TTC549 (cell line): Measurements from ENCODE around the gene PLEKHD1.
"Not testable (repeated sequence)": the region's sequence is repeated elsewhere in the genome, so short reads cannot be mapped to it uniquely, and the experiment has no call there.

Experiments
- FAIRE-seq: peaks from 2 replicates; lab custom pipeline; 2012; peaks lifted over from hg19 to GRCh38; lab: Jason Lieb, UNC

The PLEKHD1 gene

DNA sequence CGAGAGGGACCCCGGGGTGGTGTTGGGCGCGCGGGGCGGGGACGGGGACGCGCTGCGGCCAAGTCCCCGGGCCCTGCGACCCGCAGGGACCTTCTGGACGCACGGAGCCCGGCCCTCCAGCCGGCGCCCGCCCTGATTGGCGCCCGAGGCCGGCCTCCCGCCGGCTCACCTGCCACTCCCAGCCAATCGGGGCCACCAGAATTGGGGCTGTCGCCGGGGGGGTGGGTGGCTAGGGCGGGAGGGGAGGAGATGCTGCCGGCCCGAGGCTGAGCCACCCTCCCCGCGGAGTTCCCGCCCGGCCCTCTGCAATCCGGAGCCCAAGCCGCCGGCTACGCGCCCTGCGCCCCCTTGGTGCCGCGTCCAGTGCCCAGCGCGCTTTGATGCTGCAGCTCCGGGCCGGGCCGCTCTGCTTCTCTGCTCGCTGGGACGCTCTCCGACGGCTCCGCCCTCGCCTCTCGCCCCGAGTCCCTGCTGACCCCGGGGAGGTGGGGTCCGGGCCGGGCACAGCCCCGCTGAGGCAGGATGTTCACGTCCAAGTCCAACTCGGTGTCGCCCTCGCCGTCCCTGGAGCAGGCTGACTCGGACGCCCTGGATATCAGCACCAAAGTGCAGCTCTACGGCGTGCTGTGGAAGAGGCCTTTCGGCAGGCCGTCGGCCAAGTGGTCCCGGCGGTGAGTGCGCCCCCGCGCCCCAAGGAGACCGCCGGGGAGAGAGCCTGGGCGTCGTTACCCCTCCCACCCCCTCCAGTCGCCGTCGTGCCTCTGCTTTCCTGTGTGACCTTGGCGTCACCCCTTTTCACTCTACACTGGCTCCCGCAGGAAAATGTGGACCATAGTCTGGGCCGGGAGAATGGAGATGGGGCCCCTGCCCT, at the start of gene PLEKHD1:
Gene PLEKHD1 (plus strand): TSS at position 285 of the 871 bp plus-strand sequence. CDS start 238 bp downstream, at position 523.
- no peak for FAIRE-seq

DNA sequence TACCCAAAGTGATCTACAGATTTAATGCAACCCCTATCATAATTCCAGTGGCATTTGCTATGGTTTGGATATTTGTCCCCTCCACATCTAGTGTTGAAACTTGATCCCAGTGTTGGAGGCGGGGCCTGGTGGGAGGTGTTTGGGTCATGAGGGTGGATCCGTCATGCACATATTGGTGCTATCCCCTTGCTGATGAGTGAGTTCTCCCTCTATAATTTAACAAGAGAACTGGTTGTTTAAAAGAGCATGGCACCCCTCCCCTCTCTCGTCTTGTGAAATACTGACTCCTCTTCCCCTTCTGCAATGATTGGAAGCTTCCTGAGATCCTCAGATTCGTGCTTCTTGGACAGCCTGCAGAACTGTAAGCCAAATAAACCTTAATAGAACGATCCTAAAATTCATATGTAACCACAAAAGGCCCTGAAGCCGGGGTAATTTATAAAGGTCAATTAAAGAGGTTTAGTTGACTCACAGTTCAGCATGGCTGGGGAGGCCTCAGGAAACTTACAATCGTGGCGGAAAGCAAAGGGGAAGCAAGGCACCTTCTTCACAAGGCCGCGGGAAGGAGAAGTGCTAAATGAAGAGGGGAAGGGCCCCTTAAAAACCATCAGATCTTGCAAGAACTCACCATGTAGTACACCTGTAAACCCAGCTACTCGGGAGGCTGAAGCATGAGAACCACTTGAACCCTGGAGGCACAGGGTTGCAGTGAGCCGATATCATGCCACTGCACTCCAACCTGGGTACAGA, 44.8 kb upstream of the PLEKHD1 start:
- FAIRE-seq: no peak

DNA sequence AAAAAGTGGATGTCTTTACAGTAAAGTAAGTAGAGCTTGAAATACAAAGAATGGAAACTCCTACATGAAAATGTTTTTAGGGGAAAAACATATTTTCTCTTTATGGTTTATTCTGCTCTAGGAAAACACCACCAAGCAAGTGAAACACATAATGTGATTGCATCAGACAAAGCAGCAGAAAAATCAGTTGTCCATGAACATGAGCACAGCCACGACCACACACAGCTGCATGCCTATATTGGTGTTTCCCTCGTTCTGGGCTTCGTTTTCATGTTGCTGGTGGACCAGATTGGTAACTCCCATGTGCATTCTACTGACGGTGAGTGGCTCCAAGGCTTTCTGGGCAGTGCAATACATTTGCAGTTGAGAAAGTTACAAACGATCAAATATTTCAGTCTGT, 42.6 kb upstream of the PLEKHD1 start:
- no peak for FAIRE-seq

DNA sequence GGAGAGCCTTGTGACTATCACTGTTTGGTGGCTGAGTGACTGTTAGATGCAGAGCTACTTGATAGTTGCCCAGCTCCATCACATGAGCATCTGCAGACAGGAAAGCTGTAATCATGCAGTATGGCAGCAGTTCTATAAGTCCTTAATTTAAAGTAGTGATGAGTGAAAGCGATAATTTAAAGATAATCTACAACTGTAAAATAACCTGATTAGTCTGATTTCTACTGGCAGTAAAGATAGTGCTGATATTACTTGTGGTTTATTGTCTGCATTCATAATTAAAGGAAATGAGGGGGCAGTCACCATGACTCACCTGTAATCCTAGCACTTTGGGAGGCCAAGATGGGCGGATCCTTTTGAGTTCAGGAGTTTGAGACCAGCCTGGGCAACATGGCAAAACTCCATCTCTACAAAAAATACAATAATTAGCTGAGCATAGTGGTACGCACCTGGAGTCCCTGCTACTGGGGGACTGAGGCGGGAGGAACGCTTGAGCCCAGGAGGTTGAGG, 41.2 kb upstream of the PLEKHD1 start:
- FAIRE-seq: no peak

DNA sequence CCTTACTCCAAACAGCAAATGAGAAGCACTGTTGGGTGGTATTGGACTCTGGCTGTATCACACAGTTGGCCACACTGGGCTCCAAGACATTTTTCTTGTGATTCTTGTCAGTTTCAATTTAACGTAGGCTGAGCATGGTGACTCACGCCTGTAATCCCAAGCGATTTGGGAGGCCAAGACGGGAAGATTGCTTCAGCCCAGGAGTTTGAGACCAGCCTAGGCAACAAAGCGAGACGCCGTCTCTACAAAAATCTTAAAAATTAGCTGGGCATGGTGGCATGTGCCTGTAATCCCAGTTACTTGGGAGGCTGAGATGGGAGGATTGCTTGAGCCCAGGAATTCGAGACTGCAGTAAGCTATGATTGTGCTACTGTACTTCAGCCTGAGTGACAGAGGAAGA, 35.3 kb upstream of the PLEKHD1 start:
- no peak for FAIRE-seq

DNA sequence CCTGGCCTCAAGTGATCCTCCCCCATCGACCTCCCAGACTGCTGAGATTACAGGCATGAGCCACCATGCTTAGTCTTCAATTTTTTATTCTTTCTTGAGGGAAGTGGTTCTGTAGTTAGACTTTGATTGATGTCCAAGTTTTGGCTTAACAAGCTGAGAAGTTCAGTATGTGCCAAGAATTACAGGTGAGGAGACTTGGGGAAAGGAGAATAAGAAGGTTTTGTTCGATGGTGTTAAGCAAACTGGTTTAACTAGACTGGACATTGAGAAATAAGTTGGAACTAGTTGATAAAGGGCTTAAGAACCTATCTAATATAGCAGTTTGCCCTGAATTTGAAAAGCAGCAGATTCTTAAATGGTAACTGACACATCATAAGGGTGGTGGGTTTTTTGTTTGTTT, 32.6 kb upstream of the PLEKHD1 start:
- FAIRE-seq: no peak

DNA sequence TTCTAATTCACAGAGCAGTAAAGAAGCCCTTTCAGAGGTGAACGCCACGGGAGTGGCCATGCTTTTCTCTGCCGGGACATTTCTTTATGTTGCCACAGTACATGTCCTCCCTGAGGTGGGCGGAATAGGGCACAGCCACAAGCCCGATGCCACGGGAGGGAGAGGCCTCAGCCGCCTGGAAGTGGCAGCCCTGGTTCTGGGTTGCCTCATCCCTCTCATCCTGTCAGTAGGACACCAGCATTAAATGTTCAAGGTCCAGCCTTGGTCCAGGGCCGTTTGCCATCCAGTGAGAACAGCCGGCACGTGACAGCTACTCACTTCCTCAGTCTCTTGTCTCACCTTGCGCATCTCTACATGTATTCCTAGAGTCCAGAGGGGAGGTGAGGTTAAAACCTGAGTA, 26.2 kb upstream of the PLEKHD1 start:
- no peak for FAIRE-seq

DNA sequence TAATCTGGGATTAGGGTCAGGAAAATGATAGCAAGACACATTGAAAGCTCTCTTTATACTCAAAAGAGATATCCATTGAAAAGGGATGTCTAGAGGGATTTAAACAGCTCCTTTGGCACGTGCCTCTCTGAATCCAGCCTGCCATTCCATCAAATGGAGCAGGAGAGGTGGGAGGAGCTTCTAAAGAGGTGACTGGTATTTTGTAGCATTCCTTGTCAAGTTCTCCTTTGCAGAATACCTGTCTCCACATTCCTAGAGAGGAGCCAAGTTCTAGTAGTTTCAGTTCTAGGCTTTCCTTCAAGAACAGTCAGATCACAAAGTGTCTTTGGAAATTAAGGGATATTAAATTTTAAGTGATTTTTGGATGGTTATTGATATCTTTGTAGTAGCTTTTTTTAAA, 25.4 kb upstream of the PLEKHD1 start:
- FAIRE-seq: no peak

DNA sequence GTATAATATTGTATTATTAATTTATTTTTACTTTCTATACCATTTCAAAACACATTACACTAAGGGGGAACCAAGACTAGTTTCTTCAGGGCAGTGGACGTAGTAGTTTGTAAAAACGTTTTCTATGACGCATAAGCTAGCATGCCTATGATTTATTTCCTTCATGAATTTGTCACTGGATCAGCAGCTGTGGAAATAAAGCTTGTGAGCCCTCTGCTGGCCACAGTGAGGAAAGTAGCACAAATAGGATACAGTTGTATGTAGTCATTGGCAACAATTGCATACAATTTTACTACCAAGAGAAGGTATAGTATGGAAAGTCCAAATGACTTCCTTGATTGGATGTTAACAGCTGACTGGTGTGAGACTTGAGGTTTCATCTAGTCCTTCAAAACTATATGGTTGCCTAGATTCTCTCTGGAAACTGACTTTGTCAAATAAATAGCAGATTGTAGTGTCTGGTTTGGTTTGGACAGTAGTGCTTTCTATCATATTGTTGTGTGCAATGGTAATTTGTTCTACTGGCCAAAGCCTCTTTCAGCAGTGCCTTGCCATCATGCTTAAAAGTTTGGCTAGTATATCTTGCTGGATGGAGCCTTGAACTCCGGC, 24.3 kb upstream of the PLEKHD1 start:
- peak; percentile 34 for FAIRE-seq

DNA sequence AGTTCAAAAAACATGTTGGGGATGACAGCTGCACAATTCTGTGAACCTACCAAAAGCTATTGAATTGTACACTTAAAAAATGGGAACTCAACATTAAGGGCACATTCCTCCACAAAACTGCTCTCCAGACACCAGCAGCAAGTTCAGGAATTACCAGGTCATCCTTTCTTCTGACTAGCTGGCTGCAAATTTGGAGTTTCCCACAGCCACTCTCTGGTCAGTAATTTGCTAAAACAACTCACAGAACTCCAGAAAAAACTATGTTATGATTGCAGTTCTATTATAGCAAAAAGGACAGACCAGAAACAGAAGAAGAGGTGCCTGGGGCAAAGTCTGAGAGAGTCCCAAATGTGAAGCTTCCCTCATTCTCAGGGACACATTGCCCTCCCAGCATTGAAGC, 20.1 kb upstream of the PLEKHD1 start:
- FAIRE-seq: no peak

DNA sequence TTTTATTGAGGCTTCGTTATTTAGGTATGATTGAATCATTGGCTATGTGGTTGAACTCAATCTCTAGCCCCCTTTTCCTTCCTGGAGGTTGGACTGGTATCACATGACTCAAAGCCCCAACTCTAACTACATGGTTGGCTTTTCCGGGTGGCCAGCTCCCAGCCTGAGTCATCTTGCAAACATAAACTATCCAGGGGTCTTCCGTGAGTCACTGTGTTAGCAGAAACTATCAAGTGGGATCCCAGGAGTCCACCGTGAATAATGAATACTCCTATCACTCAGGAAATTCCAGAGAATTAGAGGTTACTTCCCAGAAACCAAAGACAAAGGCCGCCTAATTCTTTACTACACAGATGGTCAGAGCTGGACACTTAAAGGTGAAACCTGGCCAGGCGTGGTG, 19.7 kb upstream of the PLEKHD1 start:
- FAIRE-seq: no peak

DNA sequence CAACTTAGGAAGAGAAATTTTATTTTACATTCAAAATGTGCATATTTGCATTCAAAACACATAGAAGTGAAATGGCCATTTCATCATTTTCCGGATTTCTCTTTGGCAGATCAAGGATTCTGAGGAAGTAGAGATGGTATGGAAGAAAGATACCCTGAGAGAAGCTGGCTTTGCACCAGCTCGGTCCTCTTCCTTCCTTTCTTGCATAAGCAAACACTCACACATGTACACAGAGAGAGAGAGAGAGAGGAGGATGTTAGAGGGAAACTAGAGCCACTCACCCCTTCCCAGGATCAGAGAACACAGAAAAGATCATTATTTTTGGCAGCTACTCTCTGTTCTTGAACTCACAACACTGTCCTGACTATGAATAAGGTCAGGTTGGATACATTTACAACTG, 15.6 kb upstream of the PLEKHD1 start:
- no peak for FAIRE-seq

DNA sequence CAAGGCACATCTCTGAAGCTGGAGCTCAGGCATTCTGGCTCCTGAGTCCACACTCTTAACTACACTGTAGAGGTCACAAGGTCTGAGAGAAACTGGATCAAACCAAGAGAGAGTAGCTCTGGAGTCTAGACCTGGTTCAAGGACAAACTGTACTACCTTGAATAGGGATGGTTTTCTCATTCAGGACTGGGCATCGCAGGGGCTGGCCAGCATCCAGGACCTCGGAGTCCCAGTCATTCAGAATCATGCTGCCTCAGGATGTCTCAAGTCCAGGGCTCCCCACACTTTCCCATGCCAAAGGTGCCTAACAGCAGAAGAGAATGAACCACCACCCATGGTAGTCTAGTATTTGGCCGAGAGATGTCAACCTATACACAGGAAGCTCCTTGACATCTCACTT, 13.1 kb upstream of the PLEKHD1 start:
- FAIRE-seq: no peak

DNA sequence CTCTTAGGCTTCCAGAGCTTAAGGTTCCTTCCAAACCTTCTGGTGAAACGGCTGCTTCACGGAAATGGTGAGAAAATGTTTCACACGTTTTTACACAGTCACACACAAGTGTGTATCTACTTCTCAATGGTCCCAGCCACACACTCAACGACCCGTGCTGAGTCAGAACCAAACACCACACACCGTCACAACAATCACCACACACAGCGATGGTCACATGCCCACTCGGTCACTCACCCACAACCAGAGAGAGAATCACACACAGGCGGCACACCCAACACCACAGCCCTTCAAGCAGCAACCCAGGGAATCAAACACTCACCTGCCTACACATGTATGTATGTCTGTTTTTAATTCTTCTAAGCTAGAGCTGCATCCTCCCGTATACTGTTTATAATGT, 12.6 kb upstream of the PLEKHD1 start:
- FAIRE-seq: no peak

DNA sequence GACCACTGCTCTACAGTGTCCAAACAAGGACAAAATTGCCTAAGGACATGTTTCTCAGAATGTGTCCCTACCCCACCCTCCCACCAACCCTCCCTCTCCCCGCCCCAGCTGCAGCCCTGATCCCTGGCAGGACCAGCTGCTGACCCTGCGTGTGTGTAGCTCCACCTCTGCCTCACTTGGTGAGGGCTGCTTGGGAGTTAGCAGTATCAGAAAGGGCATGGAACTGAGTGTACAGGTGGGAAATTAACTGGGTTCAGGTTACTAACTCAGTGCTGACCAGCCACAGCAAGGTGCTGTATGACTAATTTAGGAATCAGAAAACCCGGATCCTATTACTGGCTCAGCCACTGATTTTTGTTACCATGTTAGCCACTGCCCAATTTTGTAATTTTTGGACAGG, 11.3 kb upstream of the PLEKHD1 start:
- FAIRE-seq: no peak

DNA sequence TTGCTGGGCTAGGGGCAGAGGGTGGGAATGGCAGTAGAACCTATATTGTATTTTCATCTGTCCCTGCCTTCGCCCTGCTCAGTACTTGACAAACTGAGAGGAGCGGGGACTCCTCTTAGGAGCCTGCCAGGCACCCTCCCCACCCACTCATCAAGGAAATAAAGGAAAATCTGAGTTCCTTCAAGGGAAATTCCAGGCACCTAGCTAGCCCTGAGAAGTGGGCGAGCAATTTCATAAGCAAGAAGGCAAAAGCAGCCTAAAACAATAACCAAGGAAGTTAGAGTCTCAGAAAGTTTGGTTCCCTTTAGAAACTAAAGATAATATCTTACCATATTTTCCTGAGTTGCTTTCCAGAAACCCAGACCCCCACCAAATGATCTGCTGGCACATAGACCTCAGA, 10.6 kb upstream of the PLEKHD1 start:
- no peak for FAIRE-seq

DNA sequence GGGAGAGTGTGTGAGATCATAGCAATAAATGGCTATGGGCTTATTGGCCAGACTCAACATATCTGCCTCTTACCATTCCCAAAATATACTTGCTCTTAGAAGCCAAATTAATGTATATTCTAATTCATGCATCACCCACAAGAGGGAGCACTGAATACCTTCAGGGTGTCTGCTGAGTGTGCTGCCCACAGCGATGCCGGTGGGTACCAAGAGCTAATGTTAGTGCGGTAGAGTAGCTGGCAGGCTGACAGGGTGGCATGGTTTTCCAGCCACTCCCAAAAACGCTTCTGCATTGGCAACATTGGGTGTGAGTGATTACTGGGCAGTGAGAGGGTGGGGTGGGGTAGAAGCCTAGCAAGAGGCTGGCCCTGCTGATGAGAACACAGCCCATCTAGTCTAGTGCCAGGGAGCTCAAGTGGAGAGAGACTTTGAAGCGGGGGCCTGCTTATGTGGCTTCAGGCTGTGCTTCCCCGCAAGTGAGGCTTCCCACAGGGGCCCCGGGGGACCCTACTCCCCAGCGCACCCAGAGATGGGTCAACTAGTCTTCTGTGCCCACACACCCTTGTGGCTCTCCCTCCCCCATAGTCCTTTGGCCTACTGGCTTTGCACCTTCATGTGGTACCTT, 9.2 kb upstream of the PLEKHD1 start:
- no peak for FAIRE-seq

DNA sequence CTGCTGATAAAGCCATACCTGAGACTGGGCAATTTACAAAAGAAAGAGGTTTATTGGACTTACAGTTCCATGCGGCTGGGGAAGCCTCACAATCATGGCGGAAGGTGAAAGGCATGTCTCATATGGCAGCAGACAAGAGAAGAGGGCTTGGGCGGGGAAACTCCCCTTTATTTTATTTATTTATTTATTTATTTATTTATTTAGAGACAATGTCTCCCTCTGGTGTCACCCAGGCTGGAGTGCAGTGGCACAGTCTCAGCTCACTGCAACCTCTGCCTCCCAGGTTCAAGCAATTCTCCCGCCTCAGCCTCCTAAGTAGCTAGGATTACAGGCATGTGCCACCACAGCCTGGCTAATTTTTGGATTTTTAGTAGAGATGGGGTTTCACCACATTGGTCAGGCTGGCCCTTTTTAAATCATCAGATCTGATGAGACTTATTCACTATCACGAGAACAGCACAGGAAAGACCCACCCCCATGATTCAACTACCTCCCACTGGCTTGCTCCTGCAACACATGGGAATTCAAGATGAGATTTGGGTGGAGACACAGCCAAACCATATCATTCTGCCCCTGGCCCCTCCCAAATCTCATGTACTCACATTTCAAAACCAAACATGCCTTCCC, 7.6 kb upstream of the PLEKHD1 start:
- FAIRE-seq: not testable (repeated sequence)

DNA sequence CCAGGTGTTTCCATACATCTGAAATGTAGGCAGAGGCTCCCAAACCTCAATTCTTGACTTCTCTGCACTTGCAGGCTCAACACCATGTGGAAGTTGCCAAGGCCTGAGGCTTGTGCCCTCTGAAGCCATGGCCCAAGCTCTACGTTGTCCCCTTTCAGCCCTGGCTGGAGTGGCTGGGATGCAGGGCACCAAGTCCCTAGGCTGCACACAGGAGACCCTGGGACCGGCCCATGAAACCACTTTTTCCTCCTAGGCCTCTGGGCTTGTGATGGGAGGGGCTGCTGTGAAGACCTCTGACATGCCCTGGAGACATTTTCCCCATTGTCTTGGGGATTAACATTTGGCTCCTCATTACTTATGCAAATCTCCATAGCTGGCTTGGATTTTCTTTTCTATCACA, 6.5 kb upstream of the PLEKHD1 start:
- not testable (repeated sequence) for FAIRE-seq

DNA sequence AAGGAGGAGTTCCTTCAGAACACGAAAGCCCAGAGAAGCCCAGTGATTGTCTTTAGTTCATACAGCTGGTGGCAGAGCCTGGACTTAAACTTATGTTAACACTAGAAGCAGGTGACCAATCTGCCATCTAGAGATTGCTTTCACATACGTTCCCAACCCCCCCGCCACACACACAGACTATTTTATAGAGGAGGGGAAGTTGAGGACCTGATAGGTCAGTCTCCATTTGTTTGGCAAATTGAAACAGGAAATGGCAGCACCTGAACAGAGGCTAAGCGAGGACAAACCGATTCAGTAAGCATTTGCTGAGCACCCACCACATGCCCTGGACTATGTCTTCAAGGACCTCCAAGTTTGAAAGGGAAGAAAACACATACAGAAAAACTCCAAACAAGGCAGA, 4.8 kb upstream of the PLEKHD1 start:
- FAIRE-seq: no peak

DNA sequence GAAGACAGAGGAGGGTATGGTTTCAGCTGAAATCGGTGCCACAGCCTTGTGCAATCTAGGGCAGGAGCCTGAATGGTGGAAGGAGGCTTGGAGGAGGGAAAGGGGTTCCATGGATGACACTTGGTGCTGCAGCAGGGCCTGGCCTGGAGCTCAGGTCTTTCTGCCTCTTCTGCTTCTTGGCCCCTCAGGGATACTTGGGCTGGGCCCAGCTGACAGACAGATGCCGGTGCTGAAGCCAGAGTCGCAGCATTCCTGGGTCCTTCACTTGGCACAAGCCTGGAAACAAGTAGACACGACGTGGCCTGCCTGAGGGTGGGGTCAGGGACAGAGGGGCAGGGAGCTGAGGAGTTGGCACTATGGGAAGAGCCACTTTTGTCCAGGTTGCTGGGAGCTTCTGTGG, 4.4 kb upstream of the PLEKHD1 start:
- FAIRE-seq: no peak
